GM19455 (cell line): ENCODE results near the gene CAMTA1.

ENCODE experiments used
- ATAC-seq: cut with Tn5 transposase; IDR thresholded peaks from one replicate; pipeline ENCODE4 v1.9.1; 2021; ENCODE audit not compliant: unreplicated experiment

CAMTA1 gene

DNA sequence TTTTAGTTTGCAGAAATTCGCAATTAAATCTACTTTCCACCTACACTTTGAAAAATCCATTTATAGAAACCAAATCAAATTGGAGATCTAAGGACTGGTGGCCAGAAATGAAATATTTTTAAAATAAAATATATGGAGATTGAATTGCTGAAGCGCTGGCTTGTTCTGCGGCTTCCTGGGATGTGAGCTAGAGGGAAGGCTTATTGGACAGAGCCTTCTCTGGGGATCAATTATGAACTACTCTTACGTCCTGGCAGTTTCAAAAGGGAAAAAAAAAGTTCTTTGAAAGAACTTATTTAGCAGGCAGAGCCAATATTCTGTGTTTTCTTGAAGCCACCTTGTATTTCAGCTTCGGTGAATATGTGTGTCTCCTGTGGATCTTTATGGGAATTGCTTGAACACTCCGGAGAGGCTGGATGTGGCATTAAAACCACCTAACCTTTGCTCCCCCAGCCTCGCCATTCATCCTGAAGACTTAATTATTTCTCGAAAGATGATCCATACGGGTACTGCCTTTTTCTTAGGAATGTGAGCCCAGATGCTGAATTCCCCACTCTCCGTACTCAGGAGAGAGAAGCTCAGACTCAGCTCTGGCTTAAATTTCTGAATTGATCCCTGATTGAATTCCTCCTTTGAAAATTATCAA lies 506.9 kb downstream of the CAMTA1 start:
- ATAC-seq = no peak

DNA sequence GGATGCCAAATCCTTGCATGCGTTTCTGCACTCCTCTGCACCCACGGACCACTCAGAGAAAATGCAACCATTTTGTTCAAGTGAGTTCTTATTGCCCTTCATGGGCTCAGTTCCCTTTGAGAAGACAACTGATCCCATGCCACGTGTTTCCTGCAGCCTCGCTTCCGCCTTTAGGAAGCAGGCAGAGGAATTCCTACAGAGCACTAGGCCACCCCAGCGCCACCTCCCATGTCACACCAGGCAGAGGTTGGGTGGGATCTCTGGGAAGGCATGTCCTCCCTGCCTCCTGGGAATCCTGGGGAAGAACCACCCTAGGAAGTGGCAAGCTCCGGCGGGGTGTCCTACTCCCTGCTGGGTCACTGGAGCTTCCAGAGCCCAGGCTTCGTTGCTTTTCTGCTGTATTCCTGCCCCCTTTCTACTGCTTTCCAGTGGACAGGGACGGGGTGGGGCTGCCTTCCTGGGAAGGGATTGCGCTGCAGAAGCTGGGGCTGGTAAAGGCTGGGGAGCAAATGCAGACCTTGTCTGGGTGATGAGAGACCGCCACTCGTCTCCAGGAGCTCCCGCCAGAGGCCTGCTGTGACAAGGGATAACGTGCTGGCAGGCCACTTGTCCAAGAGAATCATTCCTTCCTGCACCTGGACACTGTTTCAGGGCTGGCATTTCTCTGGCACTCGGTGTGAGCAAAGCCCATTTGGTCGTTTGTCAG lies 507.6 kb downstream of the CAMTA1 start:
- ATAC-seq = no peak

DNA sequence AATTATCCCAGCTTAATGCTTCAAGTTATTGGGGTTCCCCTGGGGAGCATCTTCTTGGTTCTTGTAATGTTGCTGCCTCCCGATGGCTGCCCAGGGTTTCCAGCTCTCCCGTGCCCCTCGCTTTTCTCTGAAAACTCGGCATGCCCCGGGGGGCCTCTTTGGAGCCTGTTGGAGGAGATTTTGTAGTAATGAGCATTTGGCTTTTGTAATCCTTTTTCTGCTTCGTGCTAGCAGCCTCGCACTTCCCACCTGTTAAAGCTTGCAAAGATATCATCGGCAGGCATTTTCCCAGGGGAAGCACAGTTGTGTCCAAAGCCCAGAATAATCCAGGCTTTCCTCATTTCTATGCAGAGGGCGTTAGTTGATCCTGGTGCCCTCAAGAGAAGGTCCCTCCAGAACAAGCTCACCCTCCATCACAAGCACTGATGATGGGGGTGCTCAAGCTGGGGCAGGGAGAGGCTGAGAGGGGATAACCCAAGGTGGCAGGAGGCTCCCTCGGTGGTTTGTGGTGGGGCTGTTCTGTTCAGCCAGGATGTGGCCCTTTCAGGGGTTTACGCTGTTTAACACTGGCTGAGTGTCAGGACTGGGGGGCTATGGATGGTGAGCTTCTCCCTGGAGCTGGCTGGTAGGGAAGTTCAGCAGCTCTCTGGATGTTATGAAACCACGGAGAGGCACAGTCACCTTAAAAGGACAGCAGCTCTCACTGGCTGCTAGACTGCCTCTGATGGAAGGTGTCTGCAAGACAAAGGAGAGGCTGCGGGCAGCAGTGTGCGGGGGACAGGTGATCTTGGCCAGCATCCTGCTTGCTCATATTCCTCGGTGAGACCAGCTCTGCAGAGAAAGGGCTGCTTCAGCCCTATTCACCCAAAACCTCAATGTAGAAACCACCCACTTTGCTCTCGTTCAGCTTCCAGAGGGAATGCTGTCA lies 508.7 kb downstream of the CAMTA1 start:
- no peak for ATAC-seq

DNA sequence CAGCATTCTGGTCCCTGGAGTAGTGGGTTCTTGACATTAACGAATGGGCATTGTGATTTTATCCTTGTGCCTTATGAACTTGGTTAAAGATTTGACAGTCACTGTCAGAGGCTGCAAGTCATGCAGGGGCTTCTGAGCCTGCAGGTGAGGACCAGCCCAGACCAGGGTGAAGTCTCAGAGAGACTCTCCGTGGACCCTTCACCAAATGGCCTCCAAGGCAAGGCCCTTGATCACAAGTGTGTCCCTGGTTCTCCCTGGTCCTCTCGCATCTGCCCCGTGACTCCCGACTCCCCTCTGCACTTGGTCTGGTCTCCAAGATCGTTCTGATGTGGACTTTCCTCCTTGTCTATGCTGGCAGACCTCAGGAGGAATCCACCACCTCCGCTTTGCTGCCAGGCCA lies 509.4 kb downstream of the CAMTA1 start:
- no peak for ATAC-seq

DNA sequence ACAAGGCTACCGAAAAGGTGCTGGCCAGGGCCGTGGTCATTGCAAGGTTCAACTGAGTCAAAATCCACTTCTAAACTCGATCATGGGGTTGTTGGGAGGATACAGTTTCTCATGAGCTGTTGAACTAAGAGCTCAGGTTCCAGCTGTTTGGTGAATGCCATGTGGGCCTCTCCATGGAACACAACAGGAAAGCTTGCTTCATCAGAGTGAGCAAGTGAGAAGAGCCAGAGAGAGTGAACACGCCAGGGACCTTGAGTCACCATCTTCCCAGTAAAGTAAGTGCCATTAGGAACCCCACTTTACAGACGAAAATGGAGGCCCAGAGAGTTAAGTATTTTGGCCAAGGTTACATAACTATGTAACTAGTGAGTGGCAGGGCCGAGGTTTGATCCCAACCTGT lies 510.7 kb downstream of the CAMTA1 start:
- no peak for ATAC-seq

DNA sequence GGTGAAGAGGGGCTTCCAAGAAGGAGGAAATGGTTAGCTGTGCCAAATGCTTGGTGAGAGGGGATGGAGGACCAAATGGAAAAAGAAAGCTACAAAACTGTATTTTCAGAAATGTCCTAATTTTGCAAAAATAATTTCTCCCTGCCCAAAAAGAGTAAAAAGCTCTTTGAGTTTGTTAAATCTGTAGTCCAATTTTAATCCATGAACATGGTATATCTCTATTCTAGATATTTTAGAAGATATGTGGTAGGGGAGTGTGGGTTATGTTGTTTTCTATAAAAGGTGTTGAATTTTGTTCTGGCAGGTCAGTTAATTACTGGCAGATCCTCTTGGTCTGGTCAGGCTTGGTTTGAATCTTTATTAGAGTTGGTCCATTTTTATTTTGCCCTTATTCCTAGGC lies 511.7 kb downstream of the CAMTA1 start:
- ATAC-seq = no peak

DNA sequence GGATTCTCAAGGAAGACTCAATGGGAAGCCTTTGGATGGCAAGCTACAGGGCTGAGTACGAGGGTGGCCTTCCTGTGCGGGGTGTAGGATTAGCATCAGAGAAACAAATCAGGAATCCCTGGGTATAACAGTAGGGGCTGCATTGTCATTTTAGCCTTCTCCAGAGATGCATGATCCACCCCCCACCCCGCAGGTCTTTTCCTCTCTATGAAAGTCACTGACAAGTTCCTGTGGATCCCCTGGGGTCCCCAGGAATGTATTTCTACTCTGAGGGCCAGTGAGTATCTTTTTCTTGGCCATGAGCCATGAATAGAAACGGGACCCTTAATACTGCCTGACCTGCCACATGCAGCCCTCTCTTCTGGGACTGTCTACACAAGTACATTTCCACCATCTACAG lies 512.9 kb downstream of the CAMTA1 start:
- ATAC-seq = no peak

DNA sequence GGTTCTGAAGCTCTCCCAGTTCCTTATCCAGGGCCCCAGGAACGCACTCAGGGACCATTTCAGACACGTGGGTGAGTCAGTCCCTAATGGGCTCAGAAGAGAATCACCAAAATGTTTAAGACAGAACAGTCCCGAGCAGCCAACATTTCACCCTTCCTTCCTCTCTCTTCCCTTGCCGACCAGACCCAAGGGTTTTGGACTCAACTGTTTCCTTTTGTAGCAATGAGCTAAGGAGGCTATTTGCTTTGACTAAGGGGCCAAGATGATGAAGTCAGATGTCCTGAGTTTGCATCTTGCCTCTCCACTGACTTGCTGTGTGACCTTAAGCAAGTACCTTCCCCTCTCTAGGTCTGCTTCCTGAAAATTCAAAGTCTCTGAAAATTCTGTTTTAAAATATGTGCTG lies 513.5 kb downstream of the CAMTA1 start:
- no peak for ATAC-seq

DNA sequence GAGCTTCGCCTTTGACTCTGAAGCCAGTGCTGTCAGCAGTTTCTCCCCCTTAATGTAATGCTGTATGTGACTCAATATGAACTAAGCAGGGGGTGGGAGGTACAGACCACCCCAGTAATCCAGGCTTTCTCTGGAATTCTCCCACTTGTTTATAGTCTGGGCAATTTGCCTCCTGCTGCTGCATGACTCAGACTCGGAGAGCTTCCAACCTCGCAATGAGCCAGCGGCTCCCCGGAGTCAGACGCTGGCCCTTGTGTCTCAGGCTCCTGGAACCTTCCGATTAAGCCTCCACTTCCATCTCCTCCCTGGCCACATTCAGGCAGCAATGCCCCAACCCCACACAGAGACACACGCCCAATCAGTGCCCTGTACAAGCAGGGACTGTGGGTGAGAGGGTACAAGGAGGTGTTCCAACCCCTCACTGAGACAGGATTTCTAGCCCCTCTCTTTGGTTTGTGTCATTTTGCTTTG lies 514.1 kb downstream of the CAMTA1 start:
- no peak for ATAC-seq

DNA sequence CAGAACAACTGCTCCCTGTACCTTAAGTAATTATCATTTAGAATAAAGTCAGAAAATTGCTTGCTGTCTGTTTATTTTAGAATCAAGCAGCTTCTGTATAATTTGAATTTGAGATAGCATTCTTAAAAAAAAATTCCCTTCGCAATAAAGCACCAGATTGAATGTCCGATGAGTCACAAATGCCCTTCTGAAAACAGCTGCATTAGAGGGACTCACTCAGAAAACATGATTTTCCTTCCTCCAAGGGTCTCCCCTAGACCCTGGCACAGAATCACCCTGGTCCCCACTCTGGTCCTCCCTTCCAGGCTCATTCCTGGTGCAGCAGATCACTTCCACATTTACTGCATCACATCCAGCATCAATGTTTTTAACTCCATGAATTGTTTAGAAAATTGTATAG lies 514.7 kb downstream of the CAMTA1 start:
- no peak for ATAC-seq

DNA sequence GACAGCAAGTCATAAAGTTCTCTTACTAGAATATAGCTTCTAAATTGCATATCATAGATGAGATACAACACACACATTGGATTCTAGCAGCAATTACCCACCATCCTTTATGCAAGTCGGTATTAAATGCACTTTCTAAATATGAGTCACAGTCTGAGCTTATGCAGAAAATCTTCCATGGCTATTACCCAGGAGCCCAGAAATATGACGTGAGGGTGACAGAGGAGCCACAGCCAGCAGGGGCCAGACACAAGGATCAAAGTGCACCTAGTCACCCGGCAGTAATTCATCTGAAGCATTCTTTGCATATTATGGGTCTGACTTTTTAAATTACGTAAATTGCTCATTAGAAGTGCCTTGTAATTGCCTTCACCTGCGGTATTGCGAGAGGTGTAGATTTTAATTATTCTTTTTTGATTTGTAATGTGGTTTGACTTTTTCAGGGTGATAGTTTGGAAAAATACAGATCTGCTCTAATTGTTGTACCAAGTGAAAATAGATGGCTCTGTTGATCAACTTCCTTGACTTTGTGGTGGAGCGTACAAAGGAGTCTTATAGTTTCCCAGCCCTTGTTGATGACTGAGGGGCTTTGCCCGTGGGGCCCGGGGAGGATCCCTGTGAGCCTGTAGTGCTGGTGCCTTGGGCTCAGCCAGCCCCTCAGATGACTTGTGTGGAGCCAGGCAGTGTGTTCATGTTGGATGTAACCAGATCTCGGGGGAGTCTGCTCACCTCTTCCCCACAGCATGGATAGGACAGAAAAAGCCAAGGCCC lies 515.8 kb downstream of the CAMTA1 start:
- ATAC-seq = no peak

DNA sequence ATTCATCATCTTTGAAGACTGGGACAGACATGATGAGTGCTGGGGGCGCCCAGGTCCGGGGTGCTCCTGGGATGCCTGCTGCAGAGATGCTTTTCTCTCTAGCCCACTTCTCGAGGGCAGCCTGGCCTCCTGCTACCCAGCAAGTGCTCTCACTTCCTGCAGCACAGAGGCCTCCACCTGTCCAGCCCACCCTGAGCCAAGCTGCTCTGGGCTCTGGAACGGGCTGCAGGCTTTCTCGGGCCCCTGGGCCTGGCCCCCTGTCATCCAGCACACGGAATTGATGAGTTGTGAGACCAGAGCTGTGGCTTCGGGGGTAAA lies 516.4 kb downstream of the CAMTA1 start:
- no peak for ATAC-seq

DNA sequence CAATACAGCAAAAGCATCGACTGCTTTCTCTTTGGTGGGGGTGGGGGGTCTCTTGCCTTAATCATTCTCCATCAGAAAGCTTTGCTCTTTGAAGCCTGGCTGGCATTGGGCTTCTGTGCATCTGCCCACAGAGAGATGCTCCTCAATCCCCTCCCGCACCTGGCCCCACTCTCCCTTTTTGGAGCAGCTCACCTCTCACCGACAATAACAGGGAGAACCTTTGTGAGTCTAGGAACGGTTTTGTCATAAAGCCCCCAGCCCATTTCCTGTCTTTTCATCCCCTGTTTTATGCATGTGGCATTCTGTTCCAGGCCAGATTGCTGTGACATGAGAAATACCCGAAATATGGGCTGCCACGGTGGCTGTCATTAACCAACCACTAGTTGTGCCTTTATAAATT lies 516.9 kb downstream of the CAMTA1 start:
- no peak for ATAC-seq

DNA sequence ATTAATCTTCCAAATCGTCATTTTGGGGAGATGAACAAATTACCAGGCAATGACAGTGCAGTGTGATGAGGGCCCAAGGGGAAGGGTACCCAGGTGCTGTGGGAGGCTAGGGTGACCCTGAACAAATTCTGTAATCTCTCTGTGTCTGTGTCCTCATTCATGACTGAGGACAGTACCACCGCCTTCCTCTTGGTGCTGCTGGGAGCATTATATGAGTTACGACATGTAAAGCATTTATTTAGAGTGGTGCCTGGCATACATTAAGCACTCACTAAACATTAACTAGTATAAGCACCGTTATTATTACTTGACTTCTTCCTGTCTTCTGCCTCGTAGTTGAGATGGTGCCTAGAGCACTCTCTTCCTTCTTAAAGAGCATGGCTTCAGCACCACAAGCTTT lies 517.6 kb downstream of the CAMTA1 start:
- no peak for ATAC-seq

DNA sequence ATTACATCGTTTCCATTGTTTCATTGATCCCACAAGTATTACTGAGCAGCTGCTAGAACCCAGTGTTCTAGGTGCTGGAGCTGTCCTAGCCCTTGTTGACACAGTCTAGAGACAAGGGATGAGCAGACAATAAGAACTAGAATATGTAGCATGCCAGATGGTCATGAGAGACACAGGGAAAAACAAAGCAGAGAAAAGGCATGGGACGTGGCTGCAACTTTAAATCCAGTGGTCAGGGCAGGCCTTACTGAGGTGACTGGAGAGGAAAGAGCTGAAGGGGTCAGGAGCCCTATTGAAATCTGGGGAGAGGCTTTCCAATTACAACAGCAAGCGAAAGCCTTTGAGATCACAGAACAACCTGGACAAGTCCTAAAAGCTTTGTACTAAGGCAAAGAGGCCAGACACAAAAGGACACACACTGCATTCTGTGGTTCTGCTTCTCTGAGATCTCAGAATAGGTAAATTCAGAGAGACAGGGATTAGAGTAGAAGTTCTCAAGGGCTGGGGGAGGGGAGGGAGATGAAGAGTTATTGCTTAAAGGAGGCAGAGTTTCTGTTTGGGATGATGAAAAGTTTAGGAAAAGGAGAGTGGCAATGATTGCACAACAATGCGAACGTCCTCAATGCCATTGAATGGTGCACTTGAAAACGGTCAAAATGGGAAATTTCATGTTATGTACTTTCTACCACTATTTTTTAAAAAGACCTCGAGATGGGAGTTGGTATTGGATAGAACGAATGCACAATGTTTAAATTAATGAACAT lies 518.5 kb downstream of the CAMTA1 start:
- no peak for ATAC-seq

DNA sequence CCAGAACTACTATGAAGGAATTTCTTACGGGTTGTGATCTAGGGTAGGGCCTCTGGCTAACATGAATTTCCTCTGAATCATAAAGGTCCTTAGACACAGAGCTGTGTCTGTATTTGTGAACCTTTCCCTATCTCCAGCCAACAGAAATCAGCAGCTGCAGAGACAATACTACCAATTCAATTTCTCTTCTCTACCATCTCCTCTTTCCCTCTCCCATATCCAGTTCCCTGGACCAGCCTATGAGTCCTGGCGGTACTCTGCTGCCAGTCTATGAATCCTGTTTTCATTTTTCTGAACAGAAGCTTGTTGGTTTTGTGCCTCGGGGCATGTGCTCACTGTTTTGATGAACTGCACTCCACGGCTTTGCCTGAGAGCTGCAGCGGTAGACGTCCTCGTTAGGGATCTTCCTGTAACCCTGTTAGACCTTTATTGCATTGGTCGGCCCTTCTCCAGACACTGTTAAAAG lies 527.9 kb downstream of the CAMTA1 start:
- ATAC-seq = no peak

DNA sequence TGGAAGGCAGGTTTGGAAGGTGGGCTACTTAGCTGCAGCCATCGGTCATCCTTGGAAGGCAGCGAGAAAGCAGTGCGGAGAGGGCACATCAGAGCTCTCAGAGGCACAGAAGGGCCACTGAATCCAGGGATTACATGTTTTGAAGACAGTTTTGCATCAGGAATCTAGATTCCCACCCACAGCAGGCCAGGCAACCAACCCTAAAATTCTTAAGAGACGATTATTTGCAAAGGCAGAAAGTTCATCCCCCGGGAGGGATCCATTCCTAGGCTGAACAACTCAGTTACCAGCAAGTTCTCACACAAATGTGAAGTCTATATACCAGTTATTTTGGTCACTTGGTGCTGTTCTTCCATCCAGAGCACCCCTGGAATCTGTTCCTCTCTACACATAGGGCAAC lies 528.6 kb downstream of the CAMTA1 start:
- no peak for ATAC-seq

DNA sequence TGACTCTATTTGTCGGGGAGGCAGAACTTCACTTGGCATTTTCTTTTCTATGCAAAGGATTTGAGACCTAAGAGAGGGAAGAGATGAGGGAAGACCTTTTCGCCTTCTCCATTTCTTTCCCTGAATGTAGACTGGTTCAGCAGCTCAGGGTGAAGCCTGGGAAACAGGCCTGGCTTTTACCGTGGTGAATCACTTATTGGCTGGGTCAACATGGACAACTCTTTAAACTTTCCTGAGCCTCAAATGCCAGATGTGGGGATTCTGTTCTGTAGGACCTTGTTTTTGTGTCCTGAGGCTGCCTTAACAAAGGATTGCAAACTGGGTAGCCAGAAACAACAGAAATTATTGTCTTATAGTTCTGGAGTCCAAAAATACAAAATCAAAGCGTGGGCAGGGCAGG lies 530.1 kb downstream of the CAMTA1 start:
- no peak for ATAC-seq

DNA sequence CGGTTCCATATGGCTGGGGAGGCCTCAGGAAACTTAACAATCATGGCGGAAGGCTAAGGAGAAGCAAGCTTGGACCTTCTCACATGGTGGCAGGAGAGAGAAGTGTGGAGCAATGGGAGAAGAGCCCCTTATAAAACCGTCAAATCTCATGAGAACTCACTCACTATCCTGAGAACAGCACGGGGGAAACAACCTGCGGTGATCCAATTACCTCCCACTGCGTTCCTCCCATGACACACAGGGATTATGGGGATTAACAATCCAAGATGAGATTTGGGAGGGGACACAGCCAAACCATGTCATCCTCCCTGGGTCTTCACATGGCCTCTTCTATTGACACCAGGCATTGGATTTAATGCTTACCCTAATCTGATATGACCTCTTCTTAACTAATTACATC lies 530.7 kb downstream of the CAMTA1 start:
- no peak for ATAC-seq

DNA sequence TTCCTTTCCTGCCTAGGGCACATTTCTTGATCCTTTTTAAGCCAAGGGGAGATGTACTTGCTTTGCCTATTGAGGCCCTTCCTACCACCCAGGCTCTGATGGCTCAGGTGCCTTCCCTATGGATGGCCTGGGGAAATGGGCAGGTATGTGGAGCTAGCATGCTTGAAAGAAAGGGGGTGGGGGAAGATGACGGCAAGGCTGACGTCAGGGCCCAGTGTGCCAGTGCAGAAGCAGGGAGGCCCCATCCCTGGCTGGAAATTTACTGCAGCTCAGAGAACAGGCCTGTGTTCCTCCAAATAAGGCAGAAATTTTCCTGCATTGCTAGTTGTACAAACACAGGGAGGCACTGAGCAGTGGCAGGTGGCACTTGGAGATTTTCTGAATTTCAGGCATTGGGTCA lies 532.6 kb downstream of the CAMTA1 start:
- ATAC-seq = no peak
